ENCODE results near the gene CHRNB4.

CHRNB4 gene

GRCh38 chr15:78634210-78635145, 6.5 kb downstream of the CHRNB4 start:
- no peak for DNase-seq (ENCODE audit: low read depth in 2 of 3, low spot score in 1 of 3)

GRCh38 chr15:78633348-78633747, 7.7 kb downstream of the CHRNB4 start:
- no peak for DNase-seq (ENCODE audit: low read depth in 2 of 3, low spot score in 1 of 3)

DNA sequence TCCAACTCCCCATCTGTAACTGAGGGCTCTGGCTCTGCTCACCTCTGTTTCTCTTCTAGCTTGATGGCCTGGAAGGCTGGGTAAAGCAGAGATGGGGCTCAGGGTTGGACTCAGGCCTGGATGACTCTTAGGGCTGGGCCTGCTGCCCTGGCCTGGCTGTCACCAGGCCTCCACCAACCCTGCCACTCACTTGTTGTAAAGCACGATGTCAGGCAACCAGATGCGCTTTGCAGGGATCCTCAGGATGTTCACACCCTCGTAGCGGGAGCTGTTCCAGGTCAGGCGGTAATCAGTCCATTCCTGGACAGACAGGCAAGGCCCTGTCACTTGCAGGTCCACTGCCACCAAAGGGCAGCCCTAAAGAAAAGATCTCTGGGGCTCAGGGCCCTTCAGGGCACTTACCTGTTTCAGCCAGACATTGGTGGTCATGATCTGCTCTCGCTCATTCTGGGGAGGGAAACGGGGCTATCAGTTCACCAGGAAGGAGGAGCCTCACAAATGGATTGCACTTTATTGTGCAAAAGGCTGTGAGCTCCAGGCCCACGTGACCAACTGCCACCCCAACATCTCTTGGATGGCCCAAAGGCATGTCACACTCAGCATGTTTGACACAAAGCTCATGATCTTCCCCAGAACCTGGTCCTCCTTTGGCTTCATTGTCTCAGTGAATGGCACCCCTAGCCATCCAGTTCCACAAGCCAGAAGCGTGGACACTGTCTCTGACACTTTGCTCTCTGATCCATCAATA, 9.9 kb downstream of the CHRNB4 start:
- DNase-seq (ENCODE audit: low read depth in 2 of 3, low spot score in 1 of 3), result no peak

DNA sequence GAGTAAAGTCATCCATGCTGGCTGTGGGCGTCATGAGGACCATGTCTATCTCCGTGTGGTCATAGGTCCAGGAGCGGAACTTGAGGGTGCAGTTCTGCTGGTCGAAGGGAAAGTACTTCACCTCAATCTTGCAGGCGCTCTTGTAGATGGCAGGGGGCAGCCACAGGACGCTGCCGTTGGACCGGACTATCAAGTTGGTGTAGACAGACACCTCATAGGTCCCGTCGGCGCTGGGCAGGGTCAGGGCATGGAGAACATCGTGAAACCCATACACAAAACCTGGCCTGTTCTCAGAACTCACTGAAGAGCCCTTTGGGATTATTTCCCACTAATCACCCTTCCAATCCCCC, 11.3 kb downstream of the CHRNB4 start:
- no peak for DNase-seq (ENCODE audit: low read depth in 2 of 3, low spot score in 1 of 3)

DNA sequence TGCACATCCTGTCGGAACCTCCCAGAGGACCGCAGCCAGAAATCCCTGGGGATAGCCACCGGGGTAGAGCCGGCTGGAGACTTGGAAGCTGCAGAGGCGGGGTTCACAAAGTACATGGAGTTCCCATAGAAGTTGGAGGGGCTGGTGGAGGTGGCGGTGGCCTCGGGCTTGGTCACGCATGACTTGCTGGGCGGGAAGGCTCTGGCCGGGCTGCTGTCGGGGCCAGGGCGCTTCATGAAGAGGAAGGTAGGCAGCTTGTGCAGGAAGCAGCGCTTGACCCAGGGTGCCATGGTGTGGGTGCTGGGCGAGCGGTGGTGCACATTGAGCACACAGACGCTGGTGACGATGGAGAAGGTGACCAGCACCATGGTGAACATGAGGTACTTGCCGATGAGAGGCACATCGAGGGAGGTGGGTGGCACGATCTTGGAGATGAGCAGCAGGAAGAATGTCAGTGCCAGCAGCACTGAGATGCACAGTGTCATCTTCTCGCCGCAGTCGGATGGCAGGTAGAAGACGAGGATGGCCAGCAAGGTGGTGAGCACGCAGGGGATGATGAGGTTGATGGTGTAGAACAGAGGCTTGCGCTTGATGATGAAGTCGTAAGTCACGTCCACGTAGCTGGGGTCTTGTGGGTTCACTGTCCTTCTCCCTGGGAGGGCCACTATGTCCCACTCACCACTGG, 11.8 kb downstream of the CHRNB4 start:
- no peak for DNase-seq (ENCODE audit: low read depth in 2 of 3, low spot score in 1 of 3)

- DNase-seq (ENCODE audit: low read depth in 2 of 3, low spot score in 1 of 3), result no peak
Measured at GRCh38 chr15:78628227-78628626, 12.8 kb downstream of the CHRNB4 start.

GRCh38 chr15:78627348-78627747, 13.7 kb downstream of the CHRNB4 start:
- DNase-seq (ENCODE audit: low read depth in 2 of 3, low spot score in 1 of 3), result no peak

GRCh38 chr15:78626381-78626995, 14.5 kb downstream of the CHRNB4 start:
- DNase-seq (ENCODE audit: low read depth in 2 of 3, low spot score in 1 of 3), result no peak

DNA sequence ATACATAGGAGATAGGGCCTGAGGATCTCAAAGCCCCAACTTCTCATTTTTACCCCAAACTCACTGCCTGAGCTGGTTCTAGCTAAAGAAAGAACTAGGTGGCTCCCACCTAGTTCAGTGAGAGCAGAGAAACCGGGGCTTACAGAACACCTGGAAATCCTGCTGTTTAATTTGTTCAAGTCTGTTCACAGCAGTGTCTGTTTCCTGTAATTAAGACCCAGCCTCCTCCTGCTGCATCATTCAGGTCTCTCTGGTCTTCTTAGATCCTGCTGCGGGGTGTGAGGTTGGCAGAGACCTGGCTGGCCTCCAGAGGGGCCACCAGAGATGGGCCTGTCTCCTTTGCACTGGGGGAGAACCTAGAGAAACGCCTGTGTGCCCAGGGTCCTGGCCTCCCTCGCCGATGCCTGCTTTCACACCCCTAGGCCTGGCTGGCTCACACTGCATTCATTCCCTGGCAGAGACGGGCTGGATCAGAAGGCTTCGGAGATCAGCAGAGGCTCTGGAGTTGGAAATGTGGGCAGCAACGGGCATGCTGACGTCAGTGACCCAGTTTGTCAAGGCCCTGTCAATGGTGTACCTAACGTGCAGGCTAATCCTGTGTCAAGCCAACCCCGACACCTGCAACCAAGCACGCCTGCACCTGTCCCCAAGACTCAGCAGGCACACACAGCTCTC, 15.3 kb downstream of the CHRNB4 start:
- no peak for DNase-seq (ENCODE audit: low read depth in 2 of 3, low spot score in 1 of 3)

DNA sequence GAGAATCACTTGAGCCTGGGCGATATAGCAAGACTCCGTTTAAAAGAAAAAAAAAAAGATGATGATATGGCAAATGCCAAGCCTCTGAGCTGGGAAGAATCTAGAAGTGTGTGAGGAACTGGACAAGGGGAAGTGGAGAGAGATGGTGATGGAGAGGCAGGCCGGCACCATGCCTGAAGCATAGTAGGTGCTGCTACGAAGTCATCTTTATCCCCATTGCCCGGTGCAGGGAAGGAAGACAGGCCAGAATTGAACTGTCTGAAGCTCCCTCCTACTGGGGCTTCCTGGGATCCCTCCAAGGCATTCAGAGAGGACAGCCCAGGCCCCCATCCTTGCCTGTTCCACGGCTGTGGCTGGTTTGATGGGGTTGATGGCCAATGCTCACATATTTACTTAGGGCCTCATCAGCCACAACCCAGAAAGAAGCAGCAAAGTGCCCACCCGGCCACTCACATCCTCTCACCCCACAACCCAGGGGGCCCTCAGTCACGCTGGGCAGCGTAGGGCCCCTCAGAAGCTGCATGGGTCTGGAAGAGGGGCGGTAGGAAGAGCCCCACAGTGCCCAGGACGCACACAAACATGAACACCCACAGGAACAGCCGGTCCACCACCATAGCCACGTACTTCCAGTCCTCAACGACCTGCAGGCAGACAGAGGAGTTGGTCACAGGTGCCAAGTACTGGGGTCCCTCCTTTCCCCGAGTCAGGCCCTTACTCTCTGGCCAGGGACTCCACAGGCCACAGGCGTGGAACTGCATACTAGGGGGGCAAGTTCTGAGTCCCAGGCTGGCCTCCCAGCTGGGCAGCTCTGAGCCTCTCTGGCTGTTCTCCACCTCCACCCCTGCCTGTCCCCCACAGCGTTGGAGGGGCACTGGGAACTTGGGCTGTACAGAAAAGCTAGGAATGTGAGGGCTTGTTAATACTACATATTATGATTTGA, 16.1 kb downstream of the CHRNB4 start:
- DNase-seq (ENCODE audit: low read depth in 2 of 3, low spot score in 1 of 3), result no peak

DNA sequence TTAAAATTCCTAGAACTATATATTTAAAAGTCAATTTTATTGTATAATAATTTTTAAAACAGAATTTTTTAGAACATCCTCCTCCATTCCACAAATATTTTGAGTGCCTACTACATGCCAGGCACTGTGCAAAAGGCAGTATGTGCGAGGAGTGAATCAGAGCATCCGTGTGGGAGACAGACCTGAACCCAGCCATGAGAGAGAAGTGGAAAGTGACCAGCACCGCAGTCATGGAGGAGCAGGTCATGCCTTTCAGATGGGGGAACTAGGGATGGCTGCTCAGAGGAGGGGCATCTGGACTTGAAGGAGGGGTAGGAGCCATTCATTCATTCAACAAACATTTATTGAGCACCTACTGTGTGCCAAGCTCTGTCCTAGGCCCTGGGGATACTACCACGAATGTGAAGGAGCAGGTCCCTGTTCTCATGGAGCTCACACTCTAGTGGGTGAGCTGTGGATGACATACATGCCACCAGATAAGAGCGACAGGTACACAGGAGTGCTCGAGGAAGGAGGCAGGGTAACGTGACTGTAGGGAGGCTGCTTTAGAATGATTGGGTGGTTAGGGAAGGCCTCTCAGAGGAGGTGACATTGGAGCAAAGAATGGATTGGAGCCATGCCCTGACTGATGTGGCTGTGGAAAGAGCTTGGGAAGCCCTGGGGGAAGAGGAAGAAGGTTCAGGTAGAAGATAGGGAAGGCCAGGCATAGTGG, 17.1 kb downstream of the CHRNB4 start:
- DNase-seq (ENCODE audit: low read depth in 2 of 3, low spot score in 1 of 3), result no peak

GRCh38 chr15:78621810-78622402, 19.1 kb downstream of the CHRNB4 start:
- no peak for DNase-seq (ENCODE audit: low read depth in 2 of 3, low spot score in 1 of 3)

- DNase-seq (ENCODE audit: low read depth in 2 of 3, low spot score in 1 of 3), result no peak
Measured at GRCh38 chr15:78620527-78621421, 20.2 kb downstream of the CHRNB4 start, which contains the start of gene CHRNA3. Gene CHRNA3 (minus strand): TSS chr15:78620996. CDS start chr15:78620794, 202 bp downstream.

- no peak for DNase-seq (ENCODE audit: low read depth in 2 of 3, low spot score in 1 of 3)
Measured at GRCh38 chr15:78620021-78620526, 20.9 kb downstream of the CHRNB4 start.

DNA sequence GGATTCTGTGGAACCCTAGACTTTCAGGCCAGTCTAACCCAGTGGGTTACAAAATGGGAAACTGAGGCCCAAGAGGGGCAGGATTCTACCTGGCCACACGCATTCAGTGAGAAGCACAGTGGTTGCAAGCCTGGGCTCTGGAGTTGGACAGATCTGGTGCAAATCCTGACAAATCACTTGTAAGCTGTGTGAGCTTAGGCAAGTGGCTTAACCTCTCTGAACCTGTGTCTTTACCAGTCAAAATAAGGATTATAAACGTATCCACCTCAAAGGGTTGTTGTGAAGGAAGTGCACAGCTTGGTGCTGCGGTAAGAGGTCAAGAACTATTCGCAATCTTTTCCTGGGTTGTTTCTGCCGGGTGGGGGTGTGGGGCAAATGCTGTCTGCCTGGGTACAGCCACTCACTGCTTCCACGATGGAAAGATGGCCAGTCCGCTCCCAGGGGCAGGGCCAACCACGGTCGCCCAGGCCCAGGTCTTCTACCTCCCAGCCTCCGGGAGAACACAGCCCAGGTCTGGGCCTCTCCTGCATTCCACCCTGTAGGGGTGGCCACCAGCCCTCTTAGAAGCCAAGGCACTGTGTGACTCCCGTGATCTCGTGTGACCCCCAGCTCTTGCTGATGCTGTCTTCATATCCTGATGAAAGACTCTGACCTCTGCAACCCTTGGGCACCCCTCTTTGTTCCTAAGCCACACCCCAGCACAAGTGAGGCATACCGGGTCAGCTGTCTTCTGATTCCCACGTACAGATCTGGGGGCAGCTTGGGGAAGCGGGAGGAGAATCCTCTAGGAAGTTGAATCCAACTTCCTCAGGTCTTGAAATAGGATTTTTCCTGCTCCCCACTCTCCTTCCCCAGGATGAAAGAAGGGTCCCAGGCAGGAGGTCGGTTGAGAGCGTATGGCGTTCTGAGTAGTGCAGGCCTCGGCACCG, 21.7 kb downstream of the CHRNB4 start:
- no peak for DNase-seq (ENCODE audit: low read depth in 2 of 3, low spot score in 1 of 3)

DNA sequence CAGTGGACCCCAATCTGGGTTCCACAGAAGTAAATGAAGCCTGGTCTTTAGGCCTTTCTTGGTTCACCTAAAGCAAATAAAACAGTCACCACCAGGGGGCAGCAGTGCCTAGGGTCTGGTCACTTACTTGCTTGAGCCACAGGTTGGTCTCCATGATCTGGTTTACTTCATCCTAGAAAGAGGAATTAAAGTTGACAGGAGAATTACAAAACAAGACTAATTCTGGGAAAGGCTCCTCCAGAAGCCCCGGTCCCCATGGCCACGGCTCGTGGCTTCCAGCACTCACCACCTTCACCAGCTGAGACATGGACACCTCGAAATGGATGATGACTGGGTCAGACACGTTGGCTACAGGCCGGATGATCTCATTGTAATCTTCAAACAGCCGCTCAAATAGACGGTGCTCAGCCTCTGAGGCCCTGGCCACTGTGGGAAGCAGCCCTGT, 22.5 kb downstream of the CHRNB4 start:
- peak; percentile 58 to 94 (median 77) for DNase-seq (ENCODE audit: low read depth in 2 of 3, low spot score in 1 of 3)
